Heart left ventricle (tissue), 13 donors: ENCODE data around the gene USP15.

Experiments
- CTCF ChIP-seq, 12 donors: fragments of 200-600 bp; sonication (generic) in 4 of 12; IDR thresholded peaks; one replicate each; pipeline versions ENCODE4 v1.5.0 to v1.8.0; 2018 to 2022; ENCODE audit warnings: antibody characterized with exemption in 12 of 12, mild to moderate bottlenecking in 5 of 12
- POLR2A ChIP-seq, 2 donors: fragments of 450-650 bp; IDR thresholded peaks; one replicate each; pipeline ENCODE4 v1.6.1; 2017; ENCODE audit warnings: antibody characterized with exemption in 2 of 2, mild to moderate bottlenecking in 2 of 2, moderate library complexity in 2 of 2
- donor health status: ischemic (EF 13 %, LVEDD 7.1; RV severe dilation, severe dysfunction).
- donor health status: DM: no; HTN: yes; CAD: no.
- donor health status: DM: no; HTN: no; CAD: no.
- donor health status: ischemic (EF 25% LVEDD 6.9; RV normal size, moderate dysfunction).
- donor health status: ischemic (EF 25% LVEDD 5.7; RV mildly dilated, moderate dysfunction).
- donor health status: ischemic (EF 35%, LVEDD 5.7; RV mildly dilated, moderate dysfunction).
- donor health status: nonischemic (EF 11% LVEDD 7.7; RV severe dilation, severe dysfunction).
- donor health status: DM: yes; HTN: yes; CAD: no.
- donor health status: PGD.
- donor health status: ischemic (EF 29% LVEDD 5.4; RV normal size, mild dysfunction).
- donor health status: nonischemic (EF 23%, LVEDD 6.1; RV moderate dilation, normal function).

DNA sequence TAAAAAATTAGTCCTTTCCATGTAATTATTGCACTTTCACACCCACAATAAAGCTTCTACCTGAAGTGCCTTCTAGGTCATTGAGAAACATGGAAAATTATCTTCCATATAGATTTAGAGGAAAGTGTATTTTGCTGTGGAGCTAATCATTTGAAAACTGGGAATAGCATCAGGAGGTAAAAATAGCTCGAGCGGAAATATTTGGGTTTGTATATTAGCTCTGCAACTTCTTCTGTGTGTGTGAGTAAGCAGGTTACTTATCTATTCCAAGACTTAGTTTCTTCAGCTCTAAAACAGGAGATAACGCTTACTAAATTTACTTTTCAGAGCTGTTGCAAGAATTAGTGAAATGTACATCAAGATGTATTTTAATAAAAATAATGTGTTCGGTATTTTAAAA, 111.5 kb downstream of the USP15 start:
- TF ChIP-seq CTCF (IDR thresholded peaks at IDR 0.05): no peak
- no peak for TF ChIP-seq POLR2A (IDR thresholded peaks at IDR 0.05)
